H1 (cell line): ENCODE data around the gene PIEZO1. TPM values are rescaled to one million over a fixed set of nuclear protein-coding genes. Genes with fewer than 3 reads are reported as not detected.

Source experiments
- CTCF ChIA-PET: fragments of 300-600 bp; sonication (Branson Sonifier 250); formaldehyde crosslinking; loops from one replicate; lab custom pipeline; 2021; ENCODE audit not compliant: partially characterized antibody; lab: Charles Lee
- POLR2A ChIA-PET: fragments of 300-600 bp; sonication (Branson Sonifier 250); formaldehyde crosslinking; loops from one replicate; lab custom pipeline; 2021; ENCODE audit warnings: inconsistent platforms; ENCODE audit not compliant: partially characterized antibody; lab: Charles Lee
- DNase-seq, 2 experiments: peaks; one replicate each; pipeline versions ENCODE4 v3.0.0 to v3.0.0-alpha.2; 2010 to 2022; ENCODE audit warnings: low spot score in 2 of 2, low read depth in 1 of 2, mixed read lengths in 1 of 2
- FAIRE-seq: peaks from 2 replicates; lab custom pipeline; 2011; peaks lifted over from hg19 to GRCh38; lab: Jason Lieb, UNC
- H2AFZ ChIP-seq: 2 replicates; pipeline ENCODE4 v1.8.1; 2012; ENCODE audit warnings: low read length, inconsistent platforms
- H2AK5ac ChIP-seq: 2 replicates; pipeline ENCODE4 v1.6.1; 2013; ENCODE audit warnings: low read depth, low read length
- H2BK120ac ChIP-seq: replicated peaks from 2 replicates; pipeline ENCODE3; 2013; ENCODE audit warnings: low read depth, low read length, inconsistent platforms
- H2BK12ac ChIP-seq: 2 replicates; pipeline ENCODE4 v1.6.1; 2013; ENCODE audit warnings: low read depth, low read length
- H2BK15ac ChIP-seq: 2 replicates; pipeline ENCODE4 v1.6.1; 2013; ENCODE audit warnings: low read length
- H2BK20ac ChIP-seq: 2 replicates; pipeline ENCODE4 v1.6.1; 2013; ENCODE audit warnings: low read length
- H2BK5ac ChIP-seq: 2 replicates; pipeline ENCODE4 v1.6.1; 2013; ENCODE audit warnings: low read depth, low read length
- H3K14ac ChIP-seq: 2 replicates; pipeline ENCODE4 v1.6.1; 2013; ENCODE audit warnings: inconsistent platforms; ENCODE audit not compliant: insufficient read length
- H3K18ac ChIP-seq: 2 replicates; pipeline ENCODE4 v1.6.1; 2013; ENCODE audit warnings: low read length; ENCODE audit errors: extremely low read depth
- H3K23ac ChIP-seq: 2 replicates; pipeline ENCODE4 v1.6.1; 2013; ENCODE audit warnings: inconsistent platforms; ENCODE audit not compliant: insufficient read length
- H3K23me2 ChIP-seq: 2 replicates; pipeline ENCODE4 v1.6.1; 2013; ENCODE audit warnings: low read depth, low read length
- H3K27ac ChIP-seq: 2 replicates; pipeline ENCODE4 v1.6.1; 2011; ENCODE audit warnings: low read depth, low read length, inconsistent platforms
- H3K27me3 ChIP-seq, 4 experiments: replicated peaks in 1 of 4; 1 replicate in 1 of 4; 2 replicates in 3 of 4; pipeline versions ENCODE4 v1.6.1 to v1.8.1; 2011 to 2013; ENCODE audit warnings: low read length in 3 of 4, mild to moderate bottlenecking in 3 of 4, inconsistent platforms in 2 of 4, mixed read lengths in 2 of 4, moderate library complexity in 1 of 4; ENCODE audit not compliant: control insufficient read depth in 3 of 4, insufficient read depth in 3 of 4; ENCODE audit errors: extremely low read depth in 1 of 4
- H3K36me3 ChIP-seq, 4 experiments: 2 replicates each; pipeline versions ENCODE4 v1.6.1 to v1.8.1; 2011 to 2013; ENCODE audit warnings: mild to moderate bottlenecking in 4 of 4, low read length in 3 of 4, moderate library complexity in 2 of 4, control low read depth in 1 of 4, inconsistent platforms in 1 of 4; ENCODE audit not compliant: insufficient read depth in 4 of 4, control insufficient read depth in 2 of 4
- H3K4ac ChIP-seq: replicated peaks from 2 replicates; pipeline ENCODE3; 2013; ENCODE audit warnings: low read length, low read depth, mixed read lengths, inconsistent platforms; ENCODE audit not compliant: insufficient read length
- H3K4me1 ChIP-seq, 4 experiments: replicated peaks in 1 of 4; 1 replicate in 1 of 4; 2 replicates in 3 of 4; pipeline versions ENCODE4 v1.6.1 to v1.8.1; 2011 to 2013; ENCODE audit warnings: low read length in 3 of 4, inconsistent platforms in 2 of 4, mixed read lengths in 1 of 4; ENCODE audit not compliant: insufficient read depth in 4 of 4, control insufficient read depth in 3 of 4
- H3K4me2 ChIP-seq, 2 experiments: 2 replicates each; pipeline versions ENCODE4 v1.6.1 to v1.8.1; 2011 to 2013; ENCODE audit warnings: low read depth in 2 of 2, low read length in 2 of 2, control low read depth in 1 of 2, inconsistent platforms in 1 of 2, mild to moderate bottlenecking in 1 of 2; ENCODE audit not compliant: insufficient read depth in 1 of 2
- H3K4me3 ChIP-seq, 4 experiments: fragments of 200-600, 300-600 bp in 1 of 4; sonication (generic), shearing (Covaris generic), sonication (Bioruptor Twin) in 1 of 4; 2 replicates each; pipeline versions ENCODE4 v1.5.1 to v1.8.1; 2011 to 2016; ENCODE audit warnings: low read length in 4 of 4, low read depth in 3 of 4, control low read depth in 2 of 4, inconsistent platforms in 2 of 4, mild to moderate bottlenecking in 2 of 4, mixed read lengths in 1 of 4, moderate library complexity in 1 of 4; ENCODE audit not compliant: insufficient read depth in 2 of 4; ENCODE audit errors: extremely low read depth in 1 of 4
- H3K56ac ChIP-seq: replicated peaks from 2 replicates; pipeline ENCODE3; 2013; ENCODE audit warnings: low read depth, mild to moderate bottlenecking, mixed read lengths, low read length, inconsistent platforms; ENCODE audit not compliant: insufficient read length
- H3K79me1 ChIP-seq: 2 replicates; pipeline ENCODE4 v1.6.1; 2013; ENCODE audit warnings: low read depth, low read length, control low read depth
- H3K79me2 ChIP-seq, 2 experiments: 2 replicates each; pipeline versions ENCODE4 v1.6.1 to v1.8.1; 2012 to 2013; ENCODE audit warnings: low read length in 2 of 2, mild to moderate bottlenecking in 2 of 2, inconsistent platforms in 1 of 2; ENCODE audit not compliant: insufficient read depth in 2 of 2, control insufficient read depth in 1 of 2
- H3K9ac ChIP-seq, 4 experiments: replicated peaks in 1 of 4; 1 replicate in 1 of 4; 2 replicates in 3 of 4; pipeline versions ENCODE4 v1.6.1 to v1.8.1; 2011 to 2013; ENCODE audit warnings: low read depth in 3 of 4, low read length in 3 of 4, control low read depth in 2 of 4, mild to moderate bottlenecking in 2 of 4, moderate library complexity in 2 of 4, inconsistent platforms in 1 of 4; ENCODE audit errors: extremely low read depth in 1 of 4
- H3K9me3 ChIP-seq, 2 experiments: 2 replicates each; pipeline versions ENCODE4 v1.6.1 to v1.8.1; 2012 to 2013; ENCODE audit warnings: mild to moderate bottlenecking in 2 of 2, moderate library complexity in 2 of 2, control low read depth in 1 of 2, inconsistent platforms in 1 of 2, low read depth in 1 of 2, low read length in 1 of 2, mixed read lengths in 1 of 2; ENCODE audit not compliant: insufficient read depth in 2 of 2
- H4K20me1 ChIP-seq, 2 experiments: replicated peaks in 1 of 2; 2 replicates each; pipeline versions ENCODE3 to v1.8.1; 2011 to 2013; ENCODE audit warnings: inconsistent platforms in 2 of 2, low read length in 2 of 2, mild to moderate bottlenecking in 1 of 2; ENCODE audit not compliant: insufficient read depth in 2 of 2, control insufficient read depth in 1 of 2
- H4K5ac ChIP-seq: 2 replicates; pipeline ENCODE4 v1.6.1; 2013; ENCODE audit warnings: low read length, low read depth, mixed read lengths, inconsistent platforms; ENCODE audit not compliant: insufficient read length
- H4K8ac ChIP-seq: 2 replicates; pipeline ENCODE4 v1.8.0; 2013; ENCODE audit warnings: mild to moderate bottlenecking, moderate library complexity, low read length, inconsistent platforms; ENCODE audit not compliant: insufficient read depth; ENCODE audit errors: extremely low read depth
- H4K91ac ChIP-seq: replicated peaks from 2 replicates; pipeline ENCODE3; 2013; ENCODE audit warnings: low read length, mixed read lengths, inconsistent platforms; ENCODE audit not compliant: insufficient read length
- BRCA1 ChIP-seq: IDR thresholded peaks from 2 replicates; pipeline ENCODE4 v1.6.1; 2012; ENCODE audit warnings: low read depth, low read length, improper control_type of control experiment
- HDAC6 ChIP-seq: IDR thresholded peaks from one replicate; pipeline ENCODE4 v1.7.1; 2012; ENCODE audit warnings: low read depth, mild to moderate bottlenecking, inconsistent platforms, low read length, moderate library complexity
- MAFK ChIP-seq: IDR thresholded peaks from 2 replicates; pipeline ENCODE4 v1.6.1; 2012; ENCODE audit warnings: low read depth, mild to moderate bottlenecking, improper control_type of control experiment, low read length
- POLR2A ChIP-seq, 2 experiments: IDR thresholded peaks; 1 replicate in 1 of 2; 2 replicates in 1 of 2; pipeline ENCODE4 v1.6.1; 2011; ENCODE audit warnings: low read depth in 2 of 2, low read length in 2 of 2, mild to moderate bottlenecking in 2 of 2; ENCODE audit errors: control extremely low read depth in 1 of 2
- SP1 ChIP-seq: IDR thresholded peaks from 2 replicates; pipeline ENCODE4 v1.6.1; 2011; ENCODE audit warnings: low read depth, low read length
- SRF ChIP-seq: IDR thresholded peaks from 2 replicates; pipeline ENCODE4 v1.6.1; 2011; ENCODE audit warnings: mild to moderate bottlenecking, low read depth, low read length, moderate library complexity
- TAF7 ChIP-seq: optimal IDR thresholded peaks from 2 replicates; pipeline ENCODE3; 2011; ENCODE audit warnings: low read depth, mild to moderate bottlenecking, inconsistent platforms, low read length, moderate library complexity, borderline replicate concordance
- TEAD4 ChIP-seq: IDR thresholded peaks from 2 replicates; pipeline ENCODE4 v1.6.1; 2012; ENCODE audit warnings: low read depth, low read length, inconsistent platforms, mixed read lengths
- YY1 ChIP-seq: IDR thresholded peaks from 2 replicates; pipeline ENCODE4 v1.6.1; 2011; ENCODE audit warnings: low read depth, mild to moderate bottlenecking, low read length
- WGBS, 2 experiments: shearing (Covaris generic) in 1 of 2; methylation state at CpG; one replicate each; pipeline versions ENCODE4 v1.1.6 to v1.1.7; 2013 to 2015; ENCODE audit warnings: low lambda C conversion rate in 2 of 2, mixed read lengths in 2 of 2, inconsistent platforms in 1 of 2, low coverage in 1 of 2, missing lambda C conversion rate in 1 of 2; ENCODE audit not compliant: insufficient replicate concordance in 2 of 2, insufficient coverage in 1 of 2, insufficient read length in 1 of 2; ENCODE audit errors: extremely low coverage in 1 of 2, missing lambda C conversion rate in 1 of 2; 5-methylcytosine and 5-hydroxymethylcytosine counted together
- polyA plus RNA-seq, 7 experiments: library from polyadenylated mRNA; depleted of rRNA in 3 of 7; stranded (reverse) in 5 of 7; unstranded in 2 of 7; fragments of >200 nt in 5 of 7; fragments of 200-250 nt in 2 of 7; gene quantifications; 1 replicate in 5 of 7; 2 replicates in 1 of 7; 4 replicates in 1 of 7; pipeline versions ENCODE4 v1.2.1 to v1.2.3, GENCODE V29; 2011 to 2013; ENCODE audit warnings: missing spikeins in 2 of 7, mixed read lengths in 2 of 7
- total RNA-seq: library from RNA; stranded (reverse); fragmentation: NEBNext Ultra II Directional; extraction: Animal tissue kit (Norgen Biotek cat#: 25700); gene quantifications from 2 replicates; pipeline ENCODE4 v1.2.1, GENCODE V29; 2021
- TF ChIP-seq, protein P1 (sequence below): IDR thresholded peaks from 2 replicates; pipeline ENCODE4 v1.6.1; 2012; ENCODE audit warnings: inconsistent platforms
- TF ChIP-seq, protein P2 (sequence below): IDR thresholded peaks from 2 replicates; pipeline ENCODE4 v1.6.1; 2011; ENCODE audit warnings: low read depth, mild to moderate bottlenecking, low read length; ENCODE audit not compliant: insufficient read depth

PIEZO1 gene
- total and polyA plus RNA-seq, 2 of the 8 experiments (the other 6 are each of a cell fraction or from before 2014, with no cell fraction given): 42.3 to 67.5 TPM

DNA sequence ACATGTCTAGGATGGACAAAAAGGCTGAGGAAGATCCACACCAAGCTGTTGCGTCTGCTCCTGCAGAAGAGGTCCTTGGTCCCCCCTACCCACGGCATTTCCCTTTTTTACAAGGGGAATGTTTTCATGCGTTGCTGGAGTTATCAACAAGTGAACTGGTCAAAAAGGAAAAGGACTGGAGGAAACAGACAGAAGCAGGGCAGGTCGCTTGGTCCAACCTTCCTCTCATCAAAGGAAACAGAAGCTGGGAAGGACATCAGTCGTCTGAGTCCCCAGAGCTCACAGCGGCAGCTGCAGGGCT, 26.1 kb downstream of the PIEZO1 start:
- no peak overlapping the region for H2AK5ac ChIP-seq
- no peak overlapping the region for H3K23ac ChIP-seq
- no peak overlapping the region for H3K4me3 ChIP-seq
- no peak for TF ChIP-seq TAF7
- no peak for TF ChIP-seq SP1
- no peak for TF ChIP-seq SRF
- TF ChIP-seq TEAD4: no peak
- TF ChIP-seq HDAC6: no peak
- TF ChIP-seq MAFK: no peak
- TF ChIP-seq, protein P1, sequence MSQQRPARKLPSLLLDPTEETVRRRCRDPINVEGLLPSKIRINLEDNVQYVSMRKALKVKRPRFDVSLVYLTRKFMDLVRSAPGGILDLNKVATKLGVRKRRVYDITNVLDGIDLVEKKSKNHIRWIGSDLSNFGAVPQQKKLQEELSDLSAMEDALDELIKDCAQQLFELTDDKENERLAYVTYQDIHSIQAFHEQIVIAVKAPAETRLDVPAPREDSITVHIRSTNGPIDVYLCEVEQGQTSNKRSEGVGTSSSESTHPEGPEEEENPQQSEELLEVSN: no peak
- TF ChIP-seq, protein P2, sequence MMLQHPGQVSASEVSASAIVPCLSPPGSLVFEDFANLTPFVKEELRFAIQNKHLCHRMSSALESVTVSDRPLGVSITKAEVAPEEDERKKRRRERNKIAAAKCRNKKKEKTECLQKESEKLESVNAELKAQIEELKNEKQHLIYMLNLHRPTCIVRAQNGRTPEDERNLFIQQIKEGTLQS: no peak
- TF ChIP-seq BRCA1: no peak
- no peak for TF ChIP-seq POLR2A (IDR thresholded peaks at IDR 0.05; ENCODE audit: control extremely low read depth in 1 of 2, low read depth in 2 of 2, low read length in 2 of 2)
- TF ChIP-seq YY1: no peak
- H3K23me2 ChIP-seq: no peaks in the 10 kb centered on the region
- no peak overlapping the region for H4K8ac ChIP-seq
- H2BK12ac ChIP-seq: no peak overlapping the region
- peaks cover 0 to 11% of the 10 kb centered on the region in 2 experiments for H4K20me1 ChIP-seq
- 86% methylated on average over 6 of the region's 6 CpGs; no CpG with 5 or more reads in 1 of the 2 experiments for WGBS, 2 experiments
- H3K79me1 ChIP-seq: peaks cover 5% of the 10 kb centered on the region
- H3K79me2 ChIP-seq: no peaks in the 10 kb centered on the region; a peak in 1 of 4 replicates
- H2BK15ac ChIP-seq: no peak overlapping the region
- no peak overlapping the region for H3K27ac ChIP-seq
- H3K27me3 ChIP-seq: no peaks in the 10 kb centered on the region
- ChIA-PET CTCF (interaction anchor here (0.5 to 25.0 kb wide), 11 partner anchors 9 to 99 kb away, joined by 3 to 251 read pairs (median 4); partner anchors contain the start of gene PIEZO1), POLR2A (interaction anchor here (0.8 to 2.2 kb wide), 6 partner anchors 14 to 54 kb away, joined by 3 to 8 read pairs (median 4); no protein-coding TSS in a partner anchor)
- no peak for FAIRE-seq
- peaks cover 4 to 36% (median 25%) of the 10 kb centered on the region in 4 experiments for H3K4me1 ChIP-seq
- H2BK5ac ChIP-seq: no peak overlapping the region
- H4K91ac ChIP-seq: no peak overlapping the region
- no peak overlapping the region for H3K56ac ChIP-seq
- no peak overlapping the region for H2AFZ ChIP-seq
- no peak overlapping the region for H3K4me2 ChIP-seq
- H4K5ac ChIP-seq: no peak overlapping the region
- no peak overlapping the region for H2BK20ac ChIP-seq
- no peaks in the 10 kb centered on the region for H3K36me3 ChIP-seq
- no peak overlapping the region for H3K9ac ChIP-seq
- H3K18ac ChIP-seq: no peak overlapping the region
- H2BK120ac ChIP-seq: no peak overlapping the region
- no peak overlapping the region for H3K4ac ChIP-seq
- H3K14ac ChIP-seq: no peak overlapping the region
- no peaks in the 10 kb centered on the region for H3K9me3 ChIP-seq
- no peak for DNase-seq
